Left ventricle myocardium superior (tissue), 1 donor: ENCODE measurements around the gene DENND5A. TPM values are rescaled to one million over a fixed set of nuclear protein-coding genes. Genes with fewer than 3 reads are reported as not detected.
"Not testable (repeated sequence)": the region's sequence is repeated elsewhere in the genome, so short reads cannot be mapped to it uniquely, and the experiment has no call there.

Source experiments
- ATAC-seq: fragments of 200-7000 bp; cut with Tn5 transposase; one replicate; pipeline ENCODE4 v1.9.1; 2020; ENCODE audit warnings: mild to moderate bottlenecking, moderate library complexity
- DNase-seq: peaks from one replicate; pipeline ENCODE4 v3.0.0-alpha.2; 2020
- intact Hi-C: fragments of 100-400 bp; cut with micrococcal nuclease; formaldehyde crosslinking; loops from one replicate; pipeline ENCODE4 v1.11.0; 2022
- total RNA-seq: library from RNA; stranded (reverse); fragmentation: NEBNext Ultra II Directional; extraction: Animal tissue kit (Norgen Biotek cat#: 25700); gene quantifications from one replicate; pipeline ENCODE4 v1.2.1, GENCODE V29; 2021
- donor health status: DM: no; HTN: yes; CAD: no; lungs with severe emphysema.

The DENND5A gene
- total RNA-seq, 1 donor from 2014 or later = 121 TPM

- ATAC-seq (no peak), DNase-seq (no peak)
- intact Hi-C loops = no loop called here
Observed at GRCh38 chr11:9123595-9124304, 141.4 kb downstream of the DENND5A start.

- DNase-seq (no peak), ATAC-seq (no peak)
- intact Hi-C loops = no loop called here
Observed at GRCh38 chr11:9121469-9121796, 143.7 kb downstream of the DENND5A start.

GRCh38 chr11:9120664-9121468 lies 144.3 kb downstream of the DENND5A start:
- intact Hi-C loops = no loop called here
- DNase-seq (no peak), ATAC-seq (no peak)

- intact Hi-C loops = no loop called here
- DNase-seq (no peak), ATAC-seq (no peak)
Observed at GRCh38 chr11:9118277-9118676, 146.9 kb downstream of the DENND5A start.

- DNase-seq = no peak
- intact Hi-C loops = no loop called here
- ATAC-seq = no peak
Observed at GRCh38 chr11:9112075-9112474, 153.1 kb downstream of the DENND5A start.

GRCh38 chr11:9109858-9110731 lies 155.1 kb downstream of the DENND5A start:
- ATAC-seq (no peak), DNase-seq (no peak)
- intact Hi-C loops = no loop called here

- intact Hi-C loops = no loop called here
- ATAC-seq = no peak
- DNase-seq = no peak
Observed at GRCh38 chr11:9104580-9104979, 160.6 kb downstream of the DENND5A start.

GRCh38 chr11:9103542-9104276 lies 161.4 kb downstream of the DENND5A start:
- intact Hi-C loops = no loop called here
- no peak for ATAC-seq
- DNase-seq = no peak

- intact Hi-C loops = no loop called here
- no peak for ATAC-seq
- no peak for DNase-seq
Observed at GRCh38 chr11:9099617-9100016, 165.5 kb downstream of the DENND5A start.

GRCh38 chr11:9098455-9098854 lies 166.7 kb downstream of the DENND5A start:
- intact Hi-C loops, ATAC-seq, DNase-seq: not testable (repeated sequence)

GRCh38 chr11:9097186-9097943 lies 167.8 kb downstream of the DENND5A start:
- DNase-seq, intact Hi-C loops, ATAC-seq: not testable (repeated sequence)

GRCh38 chr11:9096427-9096826 lies 168.7 kb downstream of the DENND5A start:
- no peak for ATAC-seq
- DNase-seq = no peak
- intact Hi-C loops = no loop called here

GRCh38 chr11:9095421-9095820 lies 169.7 kb downstream of the DENND5A start:
- peak; percentile 30 for DNase-seq
- intact Hi-C loops = no loop called here
- no peak for ATAC-seq

GRCh38 chr11:9094420-9094819 lies 170.7 kb downstream of the DENND5A start:
- ATAC-seq = no peak
- intact Hi-C loops = no loop called here
- DNase-seq = no peak

GRCh38 chr11:9092853-9093778 lies 172.0 kb downstream of the DENND5A start:
- intact Hi-C loops = no loop called here
- no peak for DNase-seq
- no peak for ATAC-seq

GRCh38 chr11:9092072-9092471 lies 173.1 kb downstream of the DENND5A start:
- intact Hi-C loops = no loop called here
- DNase-seq = no peak
- no peak for ATAC-seq
